Activated CD4-positive, alpha-beta T cell treated with anti-CD3 and anti-CD28 coated beads, Interleukin-2, amount 50 U/mL, for 4 hours (primary cell): ENCODE data around the gene KIAA0825.
"Not testable (repeated sequence)": the region's sequence is repeated elsewhere in the genome, so short reads cannot be mapped to it uniquely, and the experiment has no call there.

ENCODE experiments used
- DNase-seq, 2 experiments: peaks; one replicate each; pipeline ENCODE4 v3.0.0-alpha.2; 2020

The KIAA0825 gene

DNA sequence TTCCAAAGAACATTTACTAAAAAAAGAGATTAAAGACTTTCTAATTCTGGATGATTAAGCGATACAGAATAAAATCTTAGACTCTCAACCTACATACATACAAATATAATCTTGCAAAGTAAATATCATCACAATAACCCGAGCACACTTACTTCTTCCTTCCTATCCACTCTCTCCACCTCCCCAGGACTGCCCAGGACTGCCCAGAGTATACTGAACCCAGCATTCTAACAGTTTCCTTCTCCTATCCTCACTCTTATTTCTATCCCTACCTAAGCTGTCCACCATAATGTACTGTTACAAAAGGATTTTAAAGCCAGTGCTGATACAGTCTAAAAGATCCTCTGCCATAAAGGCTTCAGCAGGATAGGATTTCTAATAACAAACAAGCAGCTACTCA is 463.7 kb downstream of the KIAA0825 start:
- DNase-seq, result no peak

- no peak for DNase-seq
Observed at GRCh38 chr5:94153736-94154450, 464.5 kb downstream of the KIAA0825 start.

GRCh38 chr5:94143621-94144020 is 474.8 kb downstream of the KIAA0825 start:
- not testable (repeated sequence) for DNase-seq

GRCh38 chr5:94140300-94140699 is 478.1 kb downstream of the KIAA0825 start:
- no peak for DNase-seq

DNA sequence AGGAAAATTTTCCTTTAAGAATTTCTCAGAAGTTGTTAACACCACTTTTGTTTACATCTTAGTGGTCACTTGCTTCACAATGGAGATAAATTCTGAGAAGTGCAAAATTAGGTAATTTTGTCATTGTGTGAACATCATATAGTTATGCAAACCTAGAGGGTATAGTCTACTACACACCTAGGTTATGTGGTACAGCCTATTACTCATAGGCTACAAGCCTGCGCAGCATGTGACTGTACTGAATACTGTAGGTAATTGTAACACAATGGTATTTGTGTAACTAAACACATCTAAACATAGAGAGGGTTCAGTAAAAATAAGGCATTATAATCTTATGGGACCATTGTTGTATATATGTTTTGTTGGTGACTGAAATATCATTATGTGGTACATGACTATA is 488.3 kb downstream of the KIAA0825 start:
- no peak for DNase-seq

- no peak for DNase-seq
Observed at GRCh38 chr5:94125107-94125506, 493.3 kb downstream of the KIAA0825 start.

DNA sequence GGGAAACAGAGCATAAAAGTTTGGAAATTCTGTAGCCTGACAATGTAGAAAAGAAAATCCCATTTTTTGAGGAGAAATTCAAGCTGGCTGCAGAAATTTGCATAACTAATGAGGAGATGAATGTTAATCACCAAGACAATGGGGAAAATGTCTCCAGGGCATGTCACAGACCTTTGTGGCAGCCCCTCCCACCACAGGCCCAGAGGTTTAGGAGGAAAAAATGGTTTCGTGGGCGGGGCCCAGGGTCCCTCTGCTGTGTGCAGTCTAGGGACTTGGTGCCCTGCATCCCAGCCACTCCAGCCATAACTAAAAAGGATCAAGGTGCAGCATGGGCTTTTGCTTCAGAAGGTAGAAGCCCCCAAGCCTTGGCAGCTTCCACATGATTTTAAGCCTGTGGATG is 502.1 kb downstream of the KIAA0825 start:
- DNase-seq, result not testable (repeated sequence)

DNA sequence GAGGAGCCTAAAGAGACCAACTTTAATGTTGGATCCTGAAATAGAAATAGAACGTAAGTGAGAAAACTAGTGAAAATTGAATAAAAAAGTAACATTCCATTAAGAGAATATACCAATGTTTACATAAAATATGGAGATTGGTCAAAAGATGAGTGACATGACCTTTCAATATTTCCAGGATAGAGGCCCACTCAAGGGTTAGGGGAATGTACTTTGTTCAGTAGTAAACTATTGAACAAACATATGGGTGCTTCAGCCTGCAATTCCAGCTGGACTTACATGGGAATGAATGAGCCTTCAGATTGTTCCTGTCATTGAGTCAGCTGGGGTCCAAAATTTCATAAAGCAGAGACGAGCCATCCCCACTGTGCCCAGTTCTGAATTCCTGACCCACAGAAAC is 505.3 kb downstream of the KIAA0825 start:
- no peak for DNase-seq

DNA sequence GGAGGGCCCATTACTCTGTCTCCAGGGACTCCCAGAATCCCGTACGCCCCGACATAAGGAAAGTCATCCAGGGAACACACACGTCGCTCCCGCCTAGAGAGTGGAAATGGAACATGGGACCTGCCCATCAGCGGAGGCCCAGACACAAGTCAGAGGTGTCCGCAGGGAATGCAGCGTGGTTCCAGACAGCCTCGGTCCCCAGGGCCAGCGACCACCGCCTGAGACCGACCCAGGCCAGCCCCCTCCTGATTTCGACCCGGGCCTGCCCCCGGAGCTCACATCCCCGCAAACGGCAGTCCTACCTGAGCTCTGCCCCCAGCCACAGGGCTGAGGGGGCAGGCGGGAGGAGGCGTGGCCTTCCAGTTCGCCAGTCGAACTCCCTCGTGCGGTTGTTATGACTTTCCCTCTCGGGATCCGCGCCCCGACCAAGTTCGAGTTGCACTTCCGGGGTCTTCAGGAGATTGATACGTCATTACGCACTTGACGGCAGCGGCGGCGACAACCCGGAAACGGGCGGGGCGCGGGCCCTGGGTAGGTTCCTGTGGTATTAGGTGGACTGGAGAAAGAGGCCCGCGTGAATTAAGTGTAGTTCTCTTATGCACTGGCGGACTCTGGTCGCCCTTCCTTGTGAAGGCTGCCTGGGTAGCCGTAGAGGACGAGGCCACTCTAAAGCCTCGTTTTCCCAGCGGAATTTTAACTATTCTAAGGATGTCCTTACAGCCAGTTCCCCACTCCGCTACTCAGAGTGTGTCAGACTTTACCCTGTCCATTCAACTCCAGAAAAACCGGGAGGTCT is 507.0 kb downstream of the KIAA0825 start:
- peak; percentile 89 to 91 for DNase-seq

DNA sequence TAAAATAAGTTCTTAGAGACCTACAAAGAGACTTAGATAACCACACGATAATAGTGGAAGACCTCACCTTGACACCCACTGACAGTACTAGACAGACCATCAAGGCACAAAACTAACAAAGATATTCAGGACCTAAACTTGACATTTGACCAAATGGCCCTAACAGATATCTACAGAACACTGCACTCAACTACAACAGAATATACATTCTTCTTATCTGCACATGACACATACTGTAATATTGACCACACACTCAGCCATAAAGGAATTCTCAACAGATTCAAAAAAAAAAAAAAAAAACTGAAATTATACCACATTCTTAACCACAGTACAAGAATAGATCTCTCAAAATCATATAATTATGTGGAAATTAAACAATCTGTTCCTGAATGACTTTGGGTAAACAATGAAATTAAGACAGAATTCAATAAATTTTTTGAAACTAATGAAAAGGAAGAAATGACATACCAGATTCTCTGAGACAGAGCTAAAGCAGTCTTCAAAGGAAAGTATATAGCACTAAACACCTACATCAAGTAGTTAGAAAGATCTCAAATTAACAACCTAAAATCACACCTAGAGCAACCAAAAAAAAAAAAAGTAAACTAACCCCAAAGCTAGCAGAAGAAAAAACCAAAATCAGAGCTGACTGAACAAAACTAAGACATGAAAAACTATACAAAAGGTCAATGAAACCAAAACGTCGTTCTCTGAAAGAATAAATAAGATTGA is 514.7 kb downstream of the KIAA0825 start:
- DNase-seq, result no peak
